ENCODE data around the gene MORC4.

MORC4 gene

DNA sequence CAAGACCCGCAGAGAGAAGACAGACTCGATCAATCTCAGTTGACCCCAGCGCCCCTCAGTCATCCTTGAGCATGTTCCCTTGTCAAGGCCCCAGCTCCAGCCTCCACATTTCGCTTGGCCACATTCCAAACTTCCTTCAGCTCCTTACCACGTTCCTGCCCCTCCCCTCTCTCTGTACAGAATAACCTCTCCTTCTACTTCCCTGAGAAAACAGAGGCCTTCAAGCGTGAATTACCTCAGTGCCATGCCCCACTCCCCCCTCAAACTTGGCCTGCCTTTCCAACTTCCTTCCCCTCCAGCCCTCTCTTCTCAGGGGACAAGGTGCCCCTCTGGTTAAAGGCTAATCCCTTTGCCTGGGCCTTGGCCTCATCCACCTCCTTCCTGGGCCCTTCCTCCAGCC, 93.7 kb downstream of the MORC4 start:
- H3K9me3 Mint-ChIP-seq = no peaks in the 10 kb centered on the region
- H3K27me3 Mint-ChIP-seq = peaks cover 5% of the 10 kb centered on the region
- DNase-seq = no peak
- no peaks in the 10 kb centered on the region for H3K4me1 Mint-ChIP-seq
- no peaks in the 10 kb centered on the region for H3K36me3 Mint-ChIP-seq
- H3K4me3 Mint-ChIP-seq = no peak overlapping the region
- CTCF ChIA-PET = no interaction called here
- H3K27ac Mint-ChIP-seq = no peak overlapping the region

DNA sequence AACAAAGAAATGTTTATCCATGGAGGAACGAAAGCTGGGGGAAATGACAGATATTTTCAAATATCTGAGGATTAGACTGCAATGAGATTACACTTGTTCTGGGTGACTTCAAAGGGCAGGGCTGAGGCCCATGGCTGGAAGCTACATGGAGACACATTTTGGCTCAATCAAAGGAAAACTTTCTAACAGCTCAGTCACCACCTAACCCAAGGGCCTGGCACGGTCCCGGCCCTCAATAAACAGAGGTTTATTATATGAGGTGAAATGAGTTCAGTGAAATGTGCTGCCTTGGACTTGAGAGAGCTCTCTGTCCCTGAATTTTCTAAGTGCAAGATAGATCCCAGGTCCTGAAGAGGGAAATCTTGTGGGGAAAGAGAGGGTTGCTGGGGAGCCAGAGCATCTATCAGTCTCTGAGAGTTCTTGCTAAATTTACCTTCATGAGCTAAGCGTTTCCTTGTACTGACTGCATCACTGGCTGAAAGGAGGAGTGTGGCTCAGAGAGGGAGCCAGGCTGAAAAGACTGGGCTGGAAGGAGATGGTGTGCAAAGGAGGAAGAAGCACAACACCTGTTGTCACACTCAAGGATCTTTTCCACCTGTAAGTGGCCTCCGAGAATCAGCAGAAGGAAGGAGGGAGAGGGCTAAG, 94.8 kb downstream of the MORC4 start:
- H3K27ac Mint-ChIP-seq = no peak overlapping the region
- CTCF ChIA-PET = no interaction called here
- H3K4me1 Mint-ChIP-seq = no peaks in the 10 kb centered on the region
- H3K9me3 Mint-ChIP-seq = no peaks in the 10 kb centered on the region
- DNase-seq = no peak
- H3K4me3 Mint-ChIP-seq = no peak overlapping the region
- H3K27me3 Mint-ChIP-seq = peaks cover 3% of the 10 kb centered on the region
- no peaks in the 10 kb centered on the region for H3K36me3 Mint-ChIP-seq

DNA sequence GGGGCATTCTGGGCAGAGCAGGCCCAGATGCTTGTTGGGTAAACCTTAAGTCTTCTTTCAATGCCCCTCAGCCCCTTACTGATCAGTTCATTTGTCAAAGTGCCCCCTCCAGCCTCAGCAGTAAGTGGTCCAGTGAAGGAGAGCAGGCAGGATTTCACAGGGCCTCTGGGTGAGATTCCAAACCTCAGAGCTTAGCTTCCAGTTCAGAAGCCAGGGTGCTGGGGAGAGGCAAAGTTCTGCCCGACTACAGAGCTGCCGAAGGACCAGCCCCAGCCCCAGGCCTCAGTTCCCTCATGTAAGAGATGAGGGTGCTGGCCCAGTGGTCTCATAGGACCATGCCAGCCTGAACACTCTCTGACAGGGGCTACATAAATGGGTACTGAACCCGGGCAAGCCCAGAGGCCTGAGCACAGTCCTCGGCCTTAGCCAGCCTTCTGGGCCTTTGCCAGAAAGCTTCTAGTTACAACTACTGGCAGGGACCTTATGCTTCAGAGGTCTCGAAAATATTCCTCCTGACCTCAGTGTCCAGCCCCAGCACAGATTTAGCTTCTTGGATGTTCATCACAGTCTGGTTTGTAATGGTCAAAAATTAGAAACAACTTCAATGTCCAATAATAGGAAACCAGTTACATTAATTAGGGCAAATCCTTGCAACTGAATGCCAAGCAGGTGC, 96.0 kb downstream of the MORC4 start:
- Mint-ChIP-seq H3K27me3 (no peaks in the 10 kb centered on the region), H3K36me3 (no peaks in the 10 kb centered on the region), H3K4me3 (no peak overlapping the region), H3K4me1 (no peaks in the 10 kb centered on the region), H3K27ac (no peak overlapping the region), H3K9me3 (no peaks in the 10 kb centered on the region)
- DNase-seq = no peak
- CTCF ChIA-PET = interaction anchor here (0.9 kb wide), 1 partner anchor 10 kb away, joined by 3 read pairs; no protein-coding TSS in a partner anchor

DNA sequence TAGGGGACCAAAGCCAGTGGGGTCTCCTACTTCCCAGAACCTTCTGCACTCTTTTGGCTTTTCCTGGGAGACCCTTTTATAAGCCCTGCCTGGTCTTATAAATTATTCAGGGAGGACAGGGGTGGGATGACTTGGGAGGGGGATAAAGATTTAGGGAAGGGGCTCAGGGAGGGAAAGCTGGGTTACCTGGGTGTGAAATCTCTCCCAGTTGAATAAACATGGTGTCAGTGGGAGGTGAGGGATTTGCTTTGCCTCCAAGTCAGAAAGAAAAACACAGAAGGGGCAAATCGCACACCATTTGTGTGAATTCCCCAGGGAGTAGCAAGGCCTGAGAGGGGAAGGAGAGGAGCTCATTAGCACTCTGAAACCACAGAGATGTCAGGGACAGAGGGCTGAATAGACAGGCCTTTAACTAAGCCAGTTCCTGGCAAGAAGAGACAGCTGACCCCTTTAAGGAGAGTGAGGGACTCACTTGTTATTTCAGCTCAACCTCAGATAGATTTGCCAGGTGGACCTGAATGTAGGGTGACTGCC, 96.7 kb downstream of the MORC4 start, which contains the start of gene RIPPLY1:
Gene RIPPLY1 (minus strand): TSS at position 51 of the 534 bp plus-strand sequence. CDS start 54 bp downstream, outside the sequence.
- no peaks in the 10 kb centered on the region for H3K36me3 Mint-ChIP-seq
- no peak for DNase-seq
- CTCF ChIA-PET = interaction anchor here (0.9 kb wide), 1 partner anchor 9 kb away, joined by 3 read pairs; no protein-coding TSS in a partner anchor
- no peaks in the 10 kb centered on the region for H3K9me3 Mint-ChIP-seq
- H3K27ac Mint-ChIP-seq = no peak within 1 kb of the TSS
- no peaks in the 10 kb centered on the region for H3K27me3 Mint-ChIP-seq
- no peaks in the 10 kb centered on the region for H3K4me1 Mint-ChIP-seq
- H3K4me3 Mint-ChIP-seq = no peak within 1 kb of the TSS

DNA sequence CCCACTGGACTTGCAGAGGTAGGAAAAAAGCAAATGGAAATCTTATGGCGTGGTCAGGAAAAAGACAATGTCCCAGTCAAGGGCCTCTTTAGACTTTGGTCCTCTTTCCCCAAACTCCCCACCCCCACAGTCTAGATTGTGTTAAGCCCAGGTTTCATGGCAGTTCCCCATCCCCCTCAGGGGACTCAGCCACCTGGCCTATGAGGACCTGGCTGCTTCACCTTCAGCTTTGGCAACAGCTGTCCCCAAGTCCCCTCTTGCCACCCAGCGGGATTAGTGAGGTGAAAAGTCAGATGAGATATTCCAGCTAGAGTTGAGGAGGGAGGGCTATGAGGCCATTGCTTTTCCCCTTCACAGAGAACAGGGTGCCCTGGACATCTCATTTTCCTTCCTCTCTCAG, 97.3 kb downstream of the MORC4 start:
- Mint-ChIP-seq H3K4me1 (no peaks in the 10 kb centered on the region), H3K4me3 (no peak overlapping the region), H3K9me3 (no peaks in the 10 kb centered on the region), H3K27ac (no peak overlapping the region), H3K36me3 (no peaks in the 10 kb centered on the region), H3K27me3 (no peaks in the 10 kb centered on the region)
- CTCF ChIA-PET = no interaction called here
- DNase-seq = no peak

DNA sequence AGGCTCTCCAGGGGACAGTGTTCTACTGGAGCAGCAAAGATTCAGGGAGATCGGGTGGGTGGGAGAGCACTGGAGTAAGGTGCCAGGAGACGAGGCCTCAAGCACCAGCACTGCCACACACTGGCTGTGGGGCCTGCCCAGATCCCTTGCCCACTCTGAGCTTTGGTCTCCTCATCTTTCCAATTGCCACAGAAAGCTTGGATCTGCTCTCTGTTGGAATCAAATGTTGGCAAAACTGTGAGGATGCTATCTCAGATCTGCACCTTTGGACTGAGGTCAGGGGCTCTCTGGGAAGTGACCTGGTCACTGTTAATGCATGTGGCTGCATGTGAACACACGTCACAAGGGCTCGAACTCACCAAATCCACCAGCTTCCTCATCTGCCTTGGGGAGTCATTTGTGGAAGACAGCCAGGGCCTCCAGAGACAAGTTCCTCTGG, 98.2 kb downstream of the MORC4 start:
- CTCF ChIA-PET = no interaction called here
- H3K27ac Mint-ChIP-seq = no peak overlapping the region

DNA sequence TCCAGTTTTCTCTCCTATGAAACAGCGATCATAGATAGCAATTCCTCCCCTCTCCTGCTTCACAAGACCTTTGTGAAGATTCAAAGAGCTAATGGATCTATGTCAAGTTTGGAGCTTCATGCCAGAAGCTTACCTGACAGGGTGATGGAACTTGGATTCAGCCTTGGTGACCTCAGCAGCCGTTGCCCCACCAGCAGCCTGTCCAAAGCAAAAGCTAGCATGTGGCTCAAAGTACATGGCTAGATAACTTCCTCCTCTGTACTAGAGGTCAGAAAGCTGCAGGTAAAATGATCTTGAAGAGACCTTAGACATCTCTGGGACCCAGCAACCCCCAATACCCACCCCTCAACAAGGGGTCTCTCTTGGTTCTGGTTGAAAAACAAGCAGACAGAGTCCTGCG, 98.7 kb downstream of the MORC4 start:
- no peaks in the 10 kb centered on the region for H3K4me1 Mint-ChIP-seq
- H3K27me3 Mint-ChIP-seq = no peaks in the 10 kb centered on the region
- no peaks in the 10 kb centered on the region for H3K36me3 Mint-ChIP-seq
- DNase-seq = no peak
- no peak overlapping the region for H3K4me3 Mint-ChIP-seq
- no peaks in the 10 kb centered on the region for H3K9me3 Mint-ChIP-seq
- CTCF ChIA-PET = no interaction called here
- H3K27ac Mint-ChIP-seq = no peak overlapping the region

More for the DNA sequence above, 98.2 kb downstream of the MORC4 start:
- Mint-ChIP-seq H3K4me1 (no peaks in the 10 kb centered on the region), H3K36me3 (no peaks in the 10 kb centered on the region), H3K9me3 (no peaks in the 10 kb centered on the region), H3K4me3 (no peak overlapping the region), H3K27me3 (no peaks in the 10 kb centered on the region)
- no peak for DNase-seq

DNA sequence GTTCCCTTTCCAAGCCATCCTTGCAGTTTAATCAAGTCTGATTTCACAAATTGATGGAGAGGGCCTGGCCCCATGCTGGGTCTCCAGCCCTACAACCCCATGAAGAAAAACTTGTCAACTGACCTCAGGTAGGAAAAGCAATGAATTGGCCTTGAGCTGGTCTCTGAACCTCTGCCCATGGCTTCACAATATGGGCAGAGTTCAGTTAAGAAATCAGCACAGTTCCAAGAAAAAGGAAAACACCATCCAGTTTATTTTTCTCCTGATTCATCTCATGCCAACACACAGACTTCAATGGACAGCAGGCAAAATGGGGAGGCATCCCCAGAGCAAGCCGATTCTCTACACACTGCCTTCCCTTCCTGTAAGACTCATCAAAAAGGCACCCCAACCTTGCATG, 100.2 kb downstream of the MORC4 start:
- Mint-ChIP-seq H3K4me1 (no peaks in the 10 kb centered on the region), H3K9me3 (no peaks in the 10 kb centered on the region), H3K27ac (no peak overlapping the region), H3K36me3 (no peaks in the 10 kb centered on the region), H3K4me3 (no peak overlapping the region), H3K27me3 (no peaks in the 10 kb centered on the region)
- DNase-seq = no peak
- CTCF ChIA-PET = interaction anchor here (0.6 kb wide), 1 partner anchor 422 kb away, joined by 3 read pairs; no protein-coding TSS in a partner anchor

DNA sequence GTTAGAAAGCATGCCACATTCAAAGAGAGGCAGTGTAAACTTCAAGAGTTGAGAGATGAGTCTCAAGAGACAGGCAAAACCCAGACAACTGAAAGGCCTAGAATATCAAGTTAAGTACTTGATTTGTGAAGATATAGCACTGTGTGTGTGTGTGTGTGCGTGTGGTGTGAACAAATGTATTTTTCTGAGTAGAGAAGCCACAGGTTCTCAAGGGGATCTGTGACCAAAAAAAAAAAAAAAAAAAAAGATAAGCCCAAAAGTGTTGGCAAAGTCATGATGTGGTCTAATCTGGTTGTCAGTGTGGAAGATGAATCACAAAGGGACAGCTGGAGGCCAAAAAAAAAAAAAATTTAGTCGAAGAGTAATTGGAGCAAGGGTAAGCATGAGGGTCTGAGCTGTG, 100.7 kb downstream of the MORC4 start:
- no peaks in the 10 kb centered on the region for H3K36me3 Mint-ChIP-seq
- H3K4me3 Mint-ChIP-seq = no peak overlapping the region
- CTCF ChIA-PET = interaction anchor here (0.5 to 1.6 kb wide), 6 partner anchors 43 to 670 kb away, joined by 3 to 9 read pairs (median 3); no protein-coding TSS in a partner anchor
- no peaks in the 10 kb centered on the region for H3K9me3 Mint-ChIP-seq
- no peaks in the 10 kb centered on the region for H3K4me1 Mint-ChIP-seq
- H3K27ac Mint-ChIP-seq = no peak overlapping the region
- no peaks in the 10 kb centered on the region for H3K27me3 Mint-ChIP-seq
- no peak for DNase-seq

DNA sequence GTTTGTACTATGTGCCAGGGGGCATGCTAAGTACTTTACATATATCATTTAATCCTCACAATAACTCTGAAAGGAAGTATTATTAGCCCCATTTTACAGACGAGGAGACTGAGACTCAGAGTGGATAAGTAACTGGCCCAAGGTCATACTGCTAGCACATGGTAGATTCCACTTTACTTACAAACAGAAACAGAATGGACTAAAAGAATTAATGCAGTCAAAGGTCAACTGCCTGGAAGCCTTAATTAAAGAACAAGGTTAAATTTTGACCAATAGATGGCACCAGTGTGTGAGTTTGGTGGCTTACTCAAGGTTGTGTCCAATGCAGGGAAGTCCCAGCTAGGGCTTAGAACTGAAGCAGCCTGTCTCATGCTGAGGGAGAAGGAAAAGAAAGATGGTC, 101.5 kb downstream of the MORC4 start:
- H3K36me3 Mint-ChIP-seq = no peaks in the 10 kb centered on the region
- DNase-seq = no peak
- CTCF ChIA-PET = interaction anchor here (0.8 to 1.6 kb wide), 5 partner anchors 43 to 530 kb away, joined by 3 to 9 read pairs (median 3); no protein-coding TSS in a partner anchor
- H3K4me3 Mint-ChIP-seq = no peak overlapping the region
- H3K27me3 Mint-ChIP-seq = no peaks in the 10 kb centered on the region
- H3K4me1 Mint-ChIP-seq = no peaks in the 10 kb centered on the region
- H3K27ac Mint-ChIP-seq = no peak overlapping the region
- no peaks in the 10 kb centered on the region for H3K9me3 Mint-ChIP-seq

DNA sequence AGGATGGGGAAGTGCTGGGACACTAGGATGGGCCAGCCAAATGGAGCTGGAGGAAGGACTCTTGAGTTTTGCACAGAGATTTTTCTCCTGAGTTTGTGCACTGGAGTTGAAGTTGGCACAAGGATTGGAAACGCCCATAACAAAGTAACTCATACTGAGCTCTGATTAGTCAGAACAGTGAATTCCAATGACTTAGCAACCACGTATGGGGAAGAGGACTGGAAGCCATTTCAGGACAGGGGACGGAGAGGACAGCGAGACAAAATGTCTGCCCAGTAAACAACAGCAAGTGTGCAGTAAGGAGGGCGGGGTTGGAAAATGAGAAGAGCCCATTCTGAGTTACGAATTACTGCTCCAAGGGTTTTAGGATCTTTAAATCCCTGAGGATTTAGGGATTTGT, 102.8 kb downstream of the MORC4 start:
- H3K27me3 Mint-ChIP-seq = no peaks in the 10 kb centered on the region
- no peak overlapping the region for H3K27ac Mint-ChIP-seq
- no peaks in the 10 kb centered on the region for H3K4me1 Mint-ChIP-seq
- no peak for DNase-seq
- CTCF ChIA-PET = interaction anchor here (1.0 to 1.5 kb wide), 2 partner anchors 36 to 47 kb away, joined by 3 to 4 read pairs; no protein-coding TSS in a partner anchor
- no peaks in the 10 kb centered on the region for H3K9me3 Mint-ChIP-seq
- no peaks in the 10 kb centered on the region for H3K36me3 Mint-ChIP-seq
- no peak overlapping the region for H3K4me3 Mint-ChIP-seq

DNA sequence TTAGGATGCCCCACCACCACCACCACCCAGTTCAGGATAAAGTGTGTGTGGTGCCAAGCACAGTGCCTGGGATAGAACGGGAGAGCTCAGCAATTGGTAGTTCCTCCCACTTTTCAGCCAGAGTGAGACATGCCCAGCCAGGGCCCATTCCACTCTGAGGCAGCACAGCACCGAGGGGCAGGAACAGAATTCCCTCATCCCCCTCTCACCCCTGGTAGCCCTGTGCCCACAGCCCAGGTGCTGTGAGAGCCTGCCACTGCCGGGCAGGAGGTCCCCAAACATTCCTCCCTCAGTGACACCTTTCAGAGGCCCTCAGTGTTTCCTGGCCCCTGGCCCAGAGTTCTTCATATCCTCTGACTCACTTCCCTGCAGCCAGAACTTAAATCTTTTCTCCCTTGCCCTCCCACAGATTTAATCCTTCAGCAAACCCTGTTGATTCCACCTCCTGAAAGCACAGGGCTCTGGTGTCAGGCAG, 105.0 kb downstream of the MORC4 start:
- no peak overlapping the region for H3K4me3 Mint-ChIP-seq
- H3K4me1 Mint-ChIP-seq = no peaks in the 10 kb centered on the region
- CTCF ChIA-PET = interaction anchor here (1.1 to 1.5 kb wide), 4 partner anchors 9 to 130 kb away, joined by 3 read pairs; partner anchors contain the start of gene MORC4
- H3K9me3 Mint-ChIP-seq = no peaks in the 10 kb centered on the region
- no peaks in the 10 kb centered on the region for H3K27me3 Mint-ChIP-seq
- no peak for DNase-seq
- no peak overlapping the region for H3K27ac Mint-ChIP-seq
- no peaks in the 10 kb centered on the region for H3K36me3 Mint-ChIP-seq

DNA sequence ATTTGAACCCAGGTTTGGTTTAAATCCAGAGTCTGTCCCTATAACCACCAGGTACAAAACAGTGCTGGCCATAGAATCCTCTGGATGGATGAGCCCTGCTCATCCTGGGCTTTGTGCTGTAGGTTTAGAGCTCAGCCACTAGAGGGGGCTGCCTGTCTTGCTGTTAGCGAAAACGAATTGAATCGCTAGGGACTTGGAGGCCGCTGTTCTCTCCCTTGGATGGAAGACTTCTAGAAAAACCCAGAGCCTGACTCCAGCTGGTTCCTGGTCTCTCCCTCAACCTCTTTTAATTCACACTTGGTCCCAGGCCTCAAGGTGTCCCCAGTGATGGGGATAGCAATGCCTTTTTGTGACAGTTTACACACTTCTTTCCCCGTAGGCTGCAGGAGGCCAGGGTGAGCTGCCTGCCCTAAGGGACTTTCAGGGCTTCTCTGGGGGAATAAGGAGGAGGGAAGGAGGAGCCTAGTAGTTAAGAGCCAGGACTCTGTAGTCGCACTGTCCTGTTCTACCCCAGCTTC, 105.6 kb downstream of the MORC4 start:
- CTCF ChIA-PET = interaction anchor here (1.1 to 1.5 kb wide), 4 partner anchors 9 to 131 kb away, joined by 3 read pairs; partner anchors contain the start of gene MORC4
- Mint-ChIP-seq H3K4me3 (no peak overlapping the region), H3K4me1 (no peaks in the 10 kb centered on the region), H3K27me3 (no peaks in the 10 kb centered on the region), H3K36me3 (no peaks in the 10 kb centered on the region), H3K27ac (no peak overlapping the region), H3K9me3 (no peaks in the 10 kb centered on the region)
- peak; percentile 57 for DNase-seq

DNA sequence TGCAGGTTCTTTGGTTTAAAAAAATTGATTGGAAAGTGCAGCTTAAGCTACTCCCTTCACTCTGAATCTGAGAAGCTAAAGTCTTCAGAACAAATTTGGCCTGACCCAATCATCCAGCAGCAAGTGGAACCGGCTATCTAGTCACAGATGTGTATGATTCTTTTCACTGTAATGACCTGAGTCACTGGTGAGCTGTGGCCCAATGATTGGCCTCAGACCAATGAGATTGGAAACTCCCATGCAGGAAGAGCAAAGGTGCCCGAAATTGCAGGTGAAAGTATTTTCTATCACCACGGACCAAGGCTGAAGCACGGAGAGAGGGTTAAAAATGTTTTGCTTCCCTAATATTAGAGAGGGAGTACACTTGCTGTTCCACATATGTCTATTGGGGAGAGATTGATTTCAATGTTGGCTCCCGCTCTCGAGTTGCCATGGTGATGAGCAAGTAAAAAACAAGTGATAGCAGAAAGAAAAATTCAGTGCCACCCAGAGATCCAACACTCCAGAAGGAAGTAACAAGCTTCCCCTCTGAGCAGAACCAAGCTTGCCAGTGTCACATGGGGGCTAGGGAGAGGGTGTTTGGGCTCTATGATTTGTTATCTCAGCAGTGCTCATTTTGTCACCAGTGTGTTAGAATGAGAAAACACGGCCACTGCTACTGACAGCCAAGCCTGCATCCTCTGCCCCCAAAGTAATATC, 108.1 kb downstream of the MORC4 start:
- H3K27ac Mint-ChIP-seq = no peak overlapping the region

More for the DNA sequence above, 108.1 kb downstream of the MORC4 start:
- Mint-ChIP-seq H3K27me3 (no peaks in the 10 kb centered on the region), H3K36me3 (no peaks in the 10 kb centered on the region), H3K4me3 (no peak overlapping the region), H3K9me3 (no peaks in the 10 kb centered on the region), H3K4me1 (no peaks in the 10 kb centered on the region)
- CTCF ChIA-PET = no interaction called here
- no peak for DNase-seq
